LNCAP (cell line): ENCODE data around the gene KIRREL3.

ENCODE experiments used
- TF ChIP-seq, protein P1 (sequence below): fragments of 450-650 bp; IDR thresholded peaks from 2 replicates; pipeline ENCODE4 v1.5.1; 2017; ENCODE audit warnings: mild to moderate bottlenecking

Gene KIRREL3

GRCh38 chr11:126518071-126518971, 482.2 kb downstream of the KIRREL3 start:
- TF ChIP-seq, protein P1, sequence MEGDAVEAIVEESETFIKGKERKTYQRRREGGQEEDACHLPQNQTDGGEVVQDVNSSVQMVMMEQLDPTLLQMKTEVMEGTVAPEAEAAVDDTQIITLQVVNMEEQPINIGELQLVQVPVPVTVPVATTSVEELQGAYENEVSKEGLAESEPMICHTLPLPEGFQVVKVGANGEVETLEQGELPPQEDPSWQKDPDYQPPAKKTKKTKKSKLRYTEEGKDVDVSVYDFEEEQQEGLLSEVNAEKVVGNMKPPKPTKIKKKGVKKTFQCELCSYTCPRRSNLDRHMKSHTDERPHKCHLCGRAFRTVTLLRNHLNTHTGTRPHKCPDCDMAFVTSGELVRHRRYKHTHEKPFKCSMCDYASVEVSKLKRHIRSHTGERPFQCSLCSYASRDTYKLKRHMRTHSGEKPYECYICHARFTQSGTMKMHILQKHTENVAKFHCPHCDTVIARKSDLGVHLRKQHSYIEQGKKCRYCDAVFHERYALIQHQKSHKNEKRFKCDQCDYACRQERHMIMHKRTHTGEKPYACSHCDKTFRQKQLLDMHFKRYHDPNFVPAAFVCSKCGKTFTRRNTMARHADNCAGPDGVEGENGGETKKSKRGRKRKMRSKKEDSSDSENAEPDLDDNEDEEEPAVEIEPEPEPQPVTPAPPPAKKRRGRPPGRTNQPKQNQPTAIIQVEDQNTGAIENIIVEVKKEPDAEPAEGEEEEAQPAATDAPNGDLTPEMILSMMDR: no peak

DNA sequence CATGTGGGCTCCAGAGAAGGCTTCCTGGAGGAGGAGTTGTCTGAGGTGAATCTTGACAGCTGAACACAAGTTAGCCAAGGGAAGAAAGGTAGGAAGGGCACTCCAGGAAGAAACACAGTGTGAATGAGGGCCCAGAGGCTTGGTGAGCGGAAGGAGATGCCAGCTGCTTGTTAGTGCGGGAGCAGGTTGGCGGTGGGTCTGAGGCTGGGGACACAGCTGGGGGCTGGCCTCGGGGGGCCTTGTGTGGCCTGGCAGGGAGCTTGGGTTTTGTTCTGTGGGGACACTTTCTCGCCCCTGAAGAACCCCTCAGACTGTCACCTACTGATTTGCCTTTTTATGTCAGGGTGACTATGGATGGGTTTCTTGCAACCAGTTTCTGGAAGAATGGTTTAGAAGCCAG, 485.1 kb downstream of the KIRREL3 start:
- TF ChIP-seq, protein P1: no peak

DNA sequence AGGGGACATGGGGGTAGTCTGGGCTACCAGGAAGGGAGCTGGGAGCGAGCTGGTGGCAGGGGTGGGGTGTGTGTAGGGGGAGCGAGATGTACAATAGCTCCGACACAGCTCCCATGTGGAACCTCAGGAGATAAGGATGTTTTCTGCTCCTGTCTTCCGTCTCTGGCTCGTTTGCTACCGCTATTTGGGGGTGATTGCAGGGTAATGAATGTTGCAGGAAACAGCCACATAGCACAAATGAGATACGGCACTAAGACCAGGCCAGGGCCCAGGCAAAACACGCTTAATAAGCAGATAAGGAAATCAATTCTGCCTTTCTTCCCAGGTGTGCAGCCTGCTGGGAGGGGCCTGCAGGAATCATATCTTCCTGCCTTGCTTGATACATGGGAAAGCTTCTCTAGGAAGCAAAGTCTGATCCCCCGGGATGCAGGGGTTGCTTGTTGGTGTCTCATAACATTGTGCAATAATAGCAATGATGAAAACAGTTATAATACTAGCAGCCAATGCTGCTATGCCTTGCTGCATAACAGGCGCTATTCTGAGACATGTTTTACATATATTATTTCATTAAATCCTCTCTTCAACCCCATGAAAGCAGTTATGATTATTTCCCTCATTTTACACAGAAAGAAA, 486.4 kb downstream of the KIRREL3 start:
- TF ChIP-seq, protein P1: no peak

DNA sequence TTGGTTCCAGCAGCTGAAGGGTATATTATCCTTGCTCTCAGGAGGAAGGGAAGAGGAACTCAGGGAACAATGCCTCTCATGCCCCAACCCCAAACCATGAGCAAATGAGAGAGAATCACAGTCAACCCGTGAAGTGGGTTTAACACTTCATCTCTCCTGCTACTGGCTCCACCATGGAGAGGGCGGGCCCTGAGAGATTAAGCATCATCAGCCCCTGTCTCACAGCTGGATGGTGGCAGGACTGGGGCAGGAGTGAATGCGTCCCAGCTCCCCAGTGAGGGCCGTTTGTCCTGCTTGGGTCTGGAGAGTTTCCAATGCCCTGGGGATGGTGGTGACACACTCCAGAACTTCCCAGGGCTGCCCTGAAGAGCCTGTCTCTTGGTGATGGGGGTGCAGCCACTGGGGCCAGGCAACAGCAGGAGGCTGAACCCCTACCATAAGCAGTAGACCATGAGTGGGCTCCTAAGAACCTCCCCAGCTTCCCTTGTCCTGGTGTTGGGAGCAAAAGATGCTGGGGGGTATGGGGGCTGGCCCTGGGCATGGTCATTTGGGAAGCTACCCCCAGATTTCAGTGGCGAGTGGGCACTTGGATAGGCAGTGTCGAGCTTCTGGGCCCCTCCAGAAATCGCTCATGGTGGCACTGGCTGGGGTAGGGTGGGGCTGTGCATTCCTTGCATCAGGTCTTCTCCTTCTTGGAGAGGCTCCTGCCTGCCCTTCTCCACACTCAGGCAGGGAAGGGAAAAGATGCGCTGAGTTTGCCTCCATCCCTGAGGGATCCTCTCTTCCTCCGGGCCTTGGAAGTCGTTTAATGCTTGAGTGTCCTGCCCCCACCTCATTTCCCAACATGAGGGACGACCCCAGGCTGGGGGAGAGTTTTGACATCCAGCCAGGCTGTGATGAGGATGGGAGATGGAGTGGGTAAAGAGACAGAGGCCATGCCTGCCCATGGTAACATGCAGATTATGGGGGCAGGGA, 487.5 kb downstream of the KIRREL3 start:
- TF ChIP-seq, protein P1: no peak

- TF ChIP-seq, protein P1: no peak
These were observed 488.3 kb downstream of the KIRREL3 start for GRCh38 chr11:126512251-126512650.

DNA sequence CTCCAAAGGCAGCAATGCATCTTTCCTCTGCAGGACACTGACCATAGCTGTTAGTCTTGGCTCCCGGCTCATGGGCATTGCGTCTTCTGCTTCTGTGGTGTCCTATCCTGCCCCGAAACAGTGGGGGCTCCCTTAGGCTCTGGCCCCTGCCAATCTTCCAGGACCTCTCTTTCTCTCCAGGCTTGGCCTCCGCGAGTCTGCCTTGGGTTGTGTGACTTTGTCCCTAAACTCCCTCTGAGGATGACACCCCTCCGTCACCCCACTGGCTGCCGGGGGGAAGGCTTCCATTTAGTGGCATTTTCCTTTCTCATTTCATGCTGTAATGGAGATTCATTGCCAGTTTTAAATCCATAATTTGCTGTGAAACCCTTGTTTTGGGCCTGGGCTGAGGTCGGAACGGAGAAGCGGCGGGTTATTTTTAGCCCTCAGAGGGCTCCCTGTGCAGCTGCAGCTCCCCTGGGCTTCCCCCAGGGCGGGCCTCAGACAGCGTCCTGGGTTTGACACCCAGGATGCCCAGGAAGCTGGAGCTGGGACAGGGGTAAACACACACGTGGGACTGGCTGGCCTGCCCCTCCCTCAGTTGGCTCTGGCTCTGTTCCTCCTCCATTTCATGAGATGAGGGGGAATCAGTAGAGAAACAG, 489.0 kb downstream of the KIRREL3 start:
- TF ChIP-seq, protein P1: no peak
